H1 (cell line): ENCODE data around the gene GFM1. TPM values are rescaled to one million over a fixed set of nuclear protein-coding genes. Genes with fewer than 3 reads are reported as not detected.

Experiments
- CTCF ChIA-PET: fragments of 300-600 bp; sonication (Branson Sonifier 250); formaldehyde crosslinking; loops from one replicate; lab custom pipeline; 2021; ENCODE audit not compliant: partially characterized antibody; lab: Charles Lee
- POLR2A ChIA-PET: fragments of 300-600 bp; sonication (Branson Sonifier 250); formaldehyde crosslinking; loops from one replicate; lab custom pipeline; 2021; ENCODE audit warnings: inconsistent platforms; ENCODE audit not compliant: partially characterized antibody; lab: Charles Lee
- DNase-seq, 2 experiments: peaks; one replicate each; pipeline versions ENCODE4 v3.0.0 to v3.0.0-alpha.2; 2010 to 2022; ENCODE audit warnings: low spot score in 2 of 2, low read depth in 1 of 2, mixed read lengths in 1 of 2
- FAIRE-seq: peaks from 2 replicates; lab custom pipeline; 2011; peaks lifted over from hg19 to GRCh38; lab: Jason Lieb, UNC
- H2AFZ ChIP-seq: 2 replicates; pipeline ENCODE4 v1.8.1; 2012; ENCODE audit warnings: low read length, inconsistent platforms
- H2AK5ac ChIP-seq: 2 replicates; pipeline ENCODE4 v1.6.1; 2013; ENCODE audit warnings: low read depth, low read length
- H2BK120ac ChIP-seq: replicated peaks from 2 replicates; pipeline ENCODE3; 2013; ENCODE audit warnings: low read depth, low read length, inconsistent platforms
- H2BK12ac ChIP-seq: 2 replicates; pipeline ENCODE4 v1.6.1; 2013; ENCODE audit warnings: low read depth, low read length
- H2BK15ac ChIP-seq: 2 replicates; pipeline ENCODE4 v1.6.1; 2013; ENCODE audit warnings: low read length
- H2BK20ac ChIP-seq: 2 replicates; pipeline ENCODE4 v1.6.1; 2013; ENCODE audit warnings: low read length
- H2BK5ac ChIP-seq: 2 replicates; pipeline ENCODE4 v1.6.1; 2013; ENCODE audit warnings: low read depth, low read length
- H3K14ac ChIP-seq: 2 replicates; pipeline ENCODE4 v1.6.1; 2013; ENCODE audit warnings: inconsistent platforms; ENCODE audit not compliant: insufficient read length
- H3K18ac ChIP-seq: 2 replicates; pipeline ENCODE4 v1.6.1; 2013; ENCODE audit warnings: low read length; ENCODE audit errors: extremely low read depth
- H3K23ac ChIP-seq: 2 replicates; pipeline ENCODE4 v1.6.1; 2013; ENCODE audit warnings: inconsistent platforms; ENCODE audit not compliant: insufficient read length
- H3K23me2 ChIP-seq: 2 replicates; pipeline ENCODE4 v1.6.1; 2013; ENCODE audit warnings: low read depth, low read length
- H3K27ac ChIP-seq: 2 replicates; pipeline ENCODE4 v1.6.1; 2011; ENCODE audit warnings: low read depth, low read length, inconsistent platforms
- H3K27me3 ChIP-seq, 4 experiments: replicated peaks in 1 of 4; 1 replicate in 1 of 4; 2 replicates in 3 of 4; pipeline versions ENCODE4 v1.6.1 to v1.8.1; 2011 to 2013; ENCODE audit warnings: low read length in 3 of 4, mild to moderate bottlenecking in 3 of 4, inconsistent platforms in 2 of 4, mixed read lengths in 2 of 4, moderate library complexity in 1 of 4; ENCODE audit not compliant: control insufficient read depth in 3 of 4, insufficient read depth in 3 of 4; ENCODE audit errors: extremely low read depth in 1 of 4
- H3K36me3 ChIP-seq, 4 experiments: 2 replicates each; pipeline versions ENCODE4 v1.6.1 to v1.8.1; 2011 to 2013; ENCODE audit warnings: mild to moderate bottlenecking in 4 of 4, low read length in 3 of 4, moderate library complexity in 2 of 4, control low read depth in 1 of 4, inconsistent platforms in 1 of 4; ENCODE audit not compliant: insufficient read depth in 4 of 4, control insufficient read depth in 2 of 4
- H3K4ac ChIP-seq: replicated peaks from 2 replicates; pipeline ENCODE3; 2013; ENCODE audit warnings: low read length, low read depth, mixed read lengths, inconsistent platforms; ENCODE audit not compliant: insufficient read length
- H3K4me1 ChIP-seq, 4 experiments: replicated peaks in 1 of 4; 1 replicate in 1 of 4; 2 replicates in 3 of 4; pipeline versions ENCODE4 v1.6.1 to v1.8.1; 2011 to 2013; ENCODE audit warnings: low read length in 3 of 4, inconsistent platforms in 2 of 4, mixed read lengths in 1 of 4; ENCODE audit not compliant: insufficient read depth in 4 of 4, control insufficient read depth in 3 of 4
- H3K4me2 ChIP-seq, 2 experiments: 2 replicates each; pipeline versions ENCODE4 v1.6.1 to v1.8.1; 2011 to 2013; ENCODE audit warnings: low read depth in 2 of 2, low read length in 2 of 2, control low read depth in 1 of 2, inconsistent platforms in 1 of 2, mild to moderate bottlenecking in 1 of 2; ENCODE audit not compliant: insufficient read depth in 1 of 2
- H3K4me3 ChIP-seq, 4 experiments: fragments of 200-600, 300-600 bp in 1 of 4; sonication (generic), shearing (Covaris generic), sonication (Bioruptor Twin) in 1 of 4; 2 replicates each; pipeline versions ENCODE4 v1.5.1 to v1.8.1; 2011 to 2016; ENCODE audit warnings: low read length in 4 of 4, low read depth in 3 of 4, control low read depth in 2 of 4, inconsistent platforms in 2 of 4, mild to moderate bottlenecking in 2 of 4, mixed read lengths in 1 of 4, moderate library complexity in 1 of 4; ENCODE audit not compliant: insufficient read depth in 2 of 4; ENCODE audit errors: extremely low read depth in 1 of 4
- H3K56ac ChIP-seq: replicated peaks from 2 replicates; pipeline ENCODE3; 2013; ENCODE audit warnings: low read depth, mild to moderate bottlenecking, mixed read lengths, low read length, inconsistent platforms; ENCODE audit not compliant: insufficient read length
- H3K79me1 ChIP-seq: 2 replicates; pipeline ENCODE4 v1.6.1; 2013; ENCODE audit warnings: low read depth, low read length, control low read depth
- H3K79me2 ChIP-seq, 2 experiments: 2 replicates each; pipeline versions ENCODE4 v1.6.1 to v1.8.1; 2012 to 2013; ENCODE audit warnings: low read length in 2 of 2, mild to moderate bottlenecking in 2 of 2, inconsistent platforms in 1 of 2; ENCODE audit not compliant: insufficient read depth in 2 of 2, control insufficient read depth in 1 of 2
- H3K9ac ChIP-seq, 4 experiments: replicated peaks in 1 of 4; 1 replicate in 1 of 4; 2 replicates in 3 of 4; pipeline versions ENCODE4 v1.6.1 to v1.8.1; 2011 to 2013; ENCODE audit warnings: low read depth in 3 of 4, low read length in 3 of 4, control low read depth in 2 of 4, mild to moderate bottlenecking in 2 of 4, moderate library complexity in 2 of 4, inconsistent platforms in 1 of 4; ENCODE audit errors: extremely low read depth in 1 of 4
- H3K9me3 ChIP-seq, 2 experiments: 2 replicates each; pipeline versions ENCODE4 v1.6.1 to v1.8.1; 2012 to 2013; ENCODE audit warnings: mild to moderate bottlenecking in 2 of 2, moderate library complexity in 2 of 2, control low read depth in 1 of 2, inconsistent platforms in 1 of 2, low read depth in 1 of 2, low read length in 1 of 2, mixed read lengths in 1 of 2; ENCODE audit not compliant: insufficient read depth in 2 of 2
- H4K20me1 ChIP-seq, 2 experiments: replicated peaks in 1 of 2; 2 replicates each; pipeline versions ENCODE3 to v1.8.1; 2011 to 2013; ENCODE audit warnings: inconsistent platforms in 2 of 2, low read length in 2 of 2, mild to moderate bottlenecking in 1 of 2; ENCODE audit not compliant: insufficient read depth in 2 of 2, control insufficient read depth in 1 of 2
- H4K5ac ChIP-seq: 2 replicates; pipeline ENCODE4 v1.6.1; 2013; ENCODE audit warnings: low read length, low read depth, mixed read lengths, inconsistent platforms; ENCODE audit not compliant: insufficient read length
- H4K8ac ChIP-seq: 2 replicates; pipeline ENCODE4 v1.8.0; 2013; ENCODE audit warnings: mild to moderate bottlenecking, moderate library complexity, low read length, inconsistent platforms; ENCODE audit not compliant: insufficient read depth; ENCODE audit errors: extremely low read depth
- H4K91ac ChIP-seq: replicated peaks from 2 replicates; pipeline ENCODE3; 2013; ENCODE audit warnings: low read length, mixed read lengths, inconsistent platforms; ENCODE audit not compliant: insufficient read length
- BCL11A ChIP-seq, 2 experiments: IDR thresholded peaks; one replicate each; pipeline ENCODE4 v1.6.1; 2011; ENCODE audit warnings: low read depth in 2 of 2, low read length in 2 of 2, mild to moderate bottlenecking in 2 of 2
- CHD2 ChIP-seq: IDR thresholded peaks from 2 replicates; pipeline ENCODE4 v1.6.1; 2012; ENCODE audit warnings: low read length, improper control_type of control experiment
- EZH2 ChIP-seq: fragments of 200-600 bp; sonication (generic); IDR thresholded peaks from 2 replicates; pipeline ENCODE4 v1.7.1; 2012; ENCODE audit warnings: low read depth, mild to moderate bottlenecking, moderate library complexity, low read length, inconsistent platforms; ENCODE audit not compliant: severe bottlenecking
- FOSL1 ChIP-seq: IDR thresholded peaks from 2 replicates; pipeline ENCODE4 v1.6.1; 2011; ENCODE audit warnings: mild to moderate bottlenecking, low read depth, low read length, moderate library complexity; ENCODE audit not compliant: insufficient read depth
- GTF2F1 ChIP-seq: IDR thresholded peaks from 2 replicates; pipeline ENCODE4 v1.6.1; 2012; ENCODE audit warnings: low read depth, low read length, improper control_type of control experiment, borderline replicate concordance
- HDAC6 ChIP-seq: IDR thresholded peaks from one replicate; pipeline ENCODE4 v1.7.1; 2012; ENCODE audit warnings: low read depth, mild to moderate bottlenecking, inconsistent platforms, low read length, moderate library complexity
- RAD21 ChIP-seq, 2 experiments: IDR thresholded peaks in 1 of 2; conservative IDR thresholded peaks in 1 of 2; 2 replicates each; pipeline ENCODE4 v1.6.1; 2011; ENCODE audit warnings: low read depth in 2 of 2, low read length in 2 of 2, improper control_type of control experiment in 1 of 2, inconsistent platforms in 1 of 2, mild to moderate bottlenecking in 1 of 2, moderate library complexity in 1 of 2
- RFX5 ChIP-seq: IDR thresholded peaks from 2 replicates; pipeline ENCODE4 v1.6.1; 2011; ENCODE audit warnings: low read depth, low read length, improper control_type of control experiment, borderline replicate concordance
- RNF2 ChIP-seq: fragments of 200-900, 300-1000 bp; sonication (generic); IDR thresholded peaks from 2 replicates; pipeline ENCODE4 v1.7.1; 2016; ENCODE audit warnings: borderline replicate concordance, low read depth, mild to moderate bottlenecking, antibody characterized with exemption, low read length; ENCODE audit not compliant: poor library complexity, severe bottlenecking; ENCODE audit errors: missing control alignments
- SP4 ChIP-seq: IDR thresholded peaks from 2 replicates; pipeline ENCODE4 v1.6.1; 2012; ENCODE audit warnings: low read length, inconsistent platforms
- WGBS, 2 experiments: shearing (Covaris generic) in 1 of 2; methylation state at CpG; one replicate each; pipeline versions ENCODE4 v1.1.6 to v1.1.7; 2013 to 2015; ENCODE audit warnings: low lambda C conversion rate in 2 of 2, mixed read lengths in 2 of 2, inconsistent platforms in 1 of 2, low coverage in 1 of 2, missing lambda C conversion rate in 1 of 2; ENCODE audit not compliant: insufficient replicate concordance in 2 of 2, insufficient coverage in 1 of 2, insufficient read length in 1 of 2; ENCODE audit errors: extremely low coverage in 1 of 2, missing lambda C conversion rate in 1 of 2; 5-methylcytosine and 5-hydroxymethylcytosine counted together
- polyA plus RNA-seq, 7 experiments: library from polyadenylated mRNA; depleted of rRNA in 3 of 7; stranded (reverse) in 5 of 7; unstranded in 2 of 7; fragments of >200 nt in 5 of 7; fragments of 200-250 nt in 2 of 7; gene quantifications; 1 replicate in 5 of 7; 2 replicates in 1 of 7; 4 replicates in 1 of 7; pipeline versions ENCODE4 v1.2.1 to v1.2.3, GENCODE V29; 2011 to 2013; ENCODE audit warnings: missing spikeins in 2 of 7, mixed read lengths in 2 of 7
- total RNA-seq: library from RNA; stranded (reverse); fragmentation: NEBNext Ultra II Directional; extraction: Animal tissue kit (Norgen Biotek cat#: 25700); gene quantifications from 2 replicates; pipeline ENCODE4 v1.2.1, GENCODE V29; 2021

The GFM1 gene
- total and polyA plus RNA-seq, 2 of the 8 experiments (the other 6 are each of a cell fraction or from before 2014, with no cell fraction given), result 10.9 to 45.3 TPM

DNA sequence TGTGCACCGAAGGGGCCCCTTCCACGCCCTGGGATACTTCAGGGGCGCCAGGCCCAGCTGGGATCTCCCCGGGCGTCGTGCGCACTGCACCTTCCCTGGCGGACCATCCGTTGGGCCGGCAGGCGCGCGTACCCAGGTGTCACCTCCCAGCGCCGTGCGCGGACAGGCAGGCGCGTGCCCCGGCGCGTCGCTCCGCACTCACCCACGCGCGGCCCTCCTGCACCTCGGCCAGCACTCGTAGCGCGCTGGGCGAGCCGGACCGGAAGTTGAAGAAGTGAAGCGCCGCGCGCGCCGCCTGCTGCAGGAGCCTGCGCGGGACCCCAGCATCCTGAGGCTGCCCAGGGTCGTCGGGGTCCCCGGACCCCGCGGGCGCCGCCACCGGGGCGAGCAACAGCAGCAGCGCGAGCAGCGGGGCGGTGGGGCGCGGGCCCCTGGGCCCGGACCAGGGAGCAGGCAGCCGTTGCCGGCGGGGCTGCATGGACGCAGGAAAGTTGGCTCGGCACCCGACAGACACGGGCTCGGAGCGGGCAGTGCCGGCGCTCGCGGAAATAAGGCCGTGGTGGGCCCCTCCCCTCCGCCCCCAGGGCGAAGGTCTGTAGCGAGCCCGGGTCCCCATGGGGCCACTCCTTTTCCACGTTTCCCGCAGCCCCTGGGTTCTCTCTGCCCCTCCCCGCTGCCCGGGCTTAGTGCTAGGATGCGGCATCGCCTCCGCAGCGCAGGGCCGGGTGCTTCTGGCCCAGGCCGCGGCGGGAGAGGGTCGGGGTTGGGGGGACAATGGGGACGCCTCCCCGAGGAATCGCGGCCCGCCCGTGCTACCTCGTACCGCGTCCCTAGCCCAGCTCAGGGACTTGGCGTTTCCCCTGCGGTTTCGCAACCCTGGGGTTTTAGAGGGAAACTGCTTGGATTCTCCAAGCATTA, 87.9 kb downstream of the GFM1 start, which contains the start of gene RARRES1:
Gene RARRES1, minus strand, starts transcription at position 520 of the 918 bp plus-strand sequence. Its CDS starts 42 bp downstream, at position 478.
- ChIA-PET POLR2A (interaction anchor here (1.4 kb wide), 2 partner anchors 9 to 10 kb away, joined by 3 to 4 read pairs; no protein-coding TSS in a partner anchor), CTCF (interaction anchor here (1.5 to 1.6 kb wide), 2 partner anchors 17 to 57 kb away, joined by 3 read pairs; no protein-coding TSS in a partner anchor)
- no peak within 1 kb of the TSS for H3K56ac ChIP-seq
- WGBS, 2 experiments, result 4% methylated on average over 26 of the region's 101 CpGs; no CpG with 5 or more reads in 1 of the 2 experiments
- no peak within 1 kb of the TSS for H3K14ac ChIP-seq
- peak within 1 kb of the TSS; percentile 29 to 77 (median 48) for H3K9ac ChIP-seq
- H3K9me3 ChIP-seq, result peaks cover 4 to 5% of the 10 kb centered on the region in 2 experiments; a peak in 1 of 4 replicates
- no peak within 1 kb of the TSS for H2BK20ac ChIP-seq
- no peak within 1 kb of the TSS for H2BK12ac ChIP-seq
- H2BK120ac ChIP-seq, result no peak within 1 kb of the TSS
- peaks cover 13% of the 10 kb centered on the region; the same call in 1 of the 2 replicates for H3K23me2 ChIP-seq
- no peaks in the 10 kb centered on the region for H3K79me2 ChIP-seq
- no peak within 1 kb of the TSS for H4K5ac ChIP-seq
- H4K91ac ChIP-seq, result no peak within 1 kb of the TSS
- no peaks in the 10 kb centered on the region for H3K79me1 ChIP-seq
- H4K8ac ChIP-seq, result peak within 1 kb of the TSS; percentile 57
- no peaks in the 10 kb centered on the region for H3K36me3 ChIP-seq
- no peak within 1 kb of the TSS for H3K23ac ChIP-seq
- H3K4me1 ChIP-seq, result peaks cover 0 to 9% (median 6%) of the 10 kb centered on the region in 4 experiments; a peak in 5 of 7 replicates
- H3K27me3 ChIP-seq, result peaks cover 0 to 18% (median 8%) of the 10 kb centered on the region in 4 experiments; a peak in 6 of 7 replicates
- peak within 1 kb of the TSS; percentile 74 to 86 for H3K4me2 ChIP-seq
- H3K27ac ChIP-seq, result no peak within 1 kb of the TSS
- H2AK5ac ChIP-seq, result no peak within 1 kb of the TSS
- peak in 1 of 2 experiments; percentile 76 for DNase-seq
- H3K4ac ChIP-seq, result no peak within 1 kb of the TSS
- H2BK5ac ChIP-seq, result no peak within 1 kb of the TSS
- peaks cover 0 to 1% of the 10 kb centered on the region in 2 experiments for H4K20me1 ChIP-seq
- FAIRE-seq, result no peak
- H2BK15ac ChIP-seq, result no peak within 1 kb of the TSS
- H3K4me3 ChIP-seq, result peak within 1 kb of the TSS; percentile 54 to 84 (median 60)
- H3K18ac ChIP-seq, result peak within 1 kb of the TSS; percentile 19; the same call in 1 of the 2 replicates
- H2AFZ ChIP-seq, result peak within 1 kb of the TSS; percentile 57
- no peak for TF ChIP-seq GTF2F1
- no peak for TF ChIP-seq HDAC6
- TF ChIP-seq EZH2, result no peak
- TF ChIP-seq BCL11A (IDR thresholded peaks at IDR 0.05; ENCODE audit: low read depth in 2 of 2, low read length in 2 of 2), result no peak
- no peak for TF ChIP-seq RFX5
- no peak for TF ChIP-seq RNF2
- no peak for TF ChIP-seq FOSL1
- TF ChIP-seq CHD2, result no peak
- TF ChIP-seq RAD21 (IDR thresholded peaks at IDR 0.05 in 1 of 2, conservative IDR thresholded peaks at IDR 0.05 in 1 of 2; ENCODE audit: low read depth in 2 of 2, low read length in 2 of 2), result no peak
- no peak for TF ChIP-seq SP4
